Keratinocyte (primary cell): ENCODE results near the gene P2RY8. TPM values are rescaled to one million over a fixed set of nuclear protein-coding genes. Genes with fewer than 3 reads are reported as not detected.

ENCODE experiments used
- DNase-seq: peaks from one replicate; pipeline ENCODE4 v3.0.0-alpha.2; 2011; ENCODE audit warnings: low read depth, missing footprints, low spot score
- FAIRE-seq: peaks from 2 replicates; lab custom pipeline; 2011; peaks lifted over from hg19 to GRCh38; lab: Jason Lieb, UNC
- H2AFZ ChIP-seq: 2 replicates; pipeline ENCODE4 v1.6.0; 2012; ENCODE audit warnings: low read length, control low read depth, inconsistent platforms; ENCODE audit not compliant: control insufficient read depth
- H3K27ac ChIP-seq: 2 replicates; pipeline ENCODE4 v1.5.1; 2011; ENCODE audit warnings: low read length; ENCODE audit not compliant: control insufficient read depth, insufficient read depth
- H3K27me3 ChIP-seq: 3 replicates; pipeline ENCODE4 v1.6.0; 2011; ENCODE audit warnings: low read length; ENCODE audit not compliant: control insufficient read depth, insufficient read depth; ENCODE audit errors: extremely low read depth
- H3K36me3 ChIP-seq, 2 experiments: 2 replicates in 1 of 2; 3 replicates in 1 of 2; pipeline ENCODE4 v1.5.1; 2011; ENCODE audit warnings: low read length in 2 of 2, mild to moderate bottlenecking in 1 of 2; ENCODE audit not compliant: control insufficient read depth in 2 of 2, insufficient read depth in 2 of 2; ENCODE audit errors: extremely low read depth in 1 of 2
- H3K4me1 ChIP-seq: 3 replicates; pipeline ENCODE4 v1.5.1; 2011; ENCODE audit warnings: low read length; ENCODE audit not compliant: control insufficient read depth, insufficient read depth; ENCODE audit errors: extremely low read depth
- H3K4me2 ChIP-seq: 3 replicates; pipeline ENCODE4 v1.6.0; 2011; ENCODE audit warnings: low read depth, low read length; ENCODE audit not compliant: control insufficient read depth, insufficient read depth; ENCODE audit errors: extremely low read depth
- H3K4me3 ChIP-seq, 3 experiments: fragments of 200-600 bp in 1 of 3; sonication (generic) in 1 of 3; 2 replicates in 2 of 3; 3 replicates in 1 of 3; pipeline ENCODE4 v1.5.1; 2011 to 2016; ENCODE audit warnings: low read length in 3 of 3, mild to moderate bottlenecking in 3 of 3, control low read depth in 2 of 3, inconsistent platforms in 1 of 3, low read depth in 1 of 3, mixed read lengths in 1 of 3, mixed run types in 1 of 3, moderate library complexity in 1 of 3; ENCODE audit not compliant: control insufficient read depth in 2 of 3, insufficient read depth in 2 of 3; ENCODE audit errors: extremely low read depth in 1 of 3
- H3K79me2 ChIP-seq: 2 replicates; pipeline ENCODE4 v1.6.0; 2012; ENCODE audit warnings: low read length; ENCODE audit not compliant: control insufficient read depth, insufficient read depth
- H3K9ac ChIP-seq: 3 replicates; pipeline ENCODE4 v1.6.0; 2011; ENCODE audit warnings: low read length; ENCODE audit not compliant: control insufficient read depth, insufficient read depth; ENCODE audit errors: extremely low read depth
- H3K9me1 ChIP-seq: 3 replicates; pipeline ENCODE4 v1.6.0; 2011; ENCODE audit warnings: low read length; ENCODE audit not compliant: control insufficient read depth, insufficient read depth; ENCODE audit errors: extremely low read depth
- H3K9me3 ChIP-seq: 2 replicates; pipeline ENCODE4 v1.5.1; 2012; ENCODE audit warnings: low read depth, low read length; ENCODE audit not compliant: control insufficient read depth
- H4K20me1 ChIP-seq: 3 replicates; pipeline ENCODE4 v1.6.0; 2011; ENCODE audit warnings: low read length; ENCODE audit not compliant: control insufficient read depth, insufficient read depth; ENCODE audit errors: extremely low read depth
- EZH2 ChIP-seq: IDR thresholded peaks from one replicate; pipeline ENCODE4 v1.6.1; 2012; ENCODE audit warnings: inconsistent platforms, mild to moderate bottlenecking, low read length, moderate library complexity
- dilution Hi-C: fragments of 300-500 bp; cut with MboI; formaldehyde crosslinking; loops from one replicate; pipeline ENCODE4 v1.7.0; 2020; ENCODE audit warnings: low sequenced_read_pairs; ENCODE audit not compliant: extremely low pct_ligation_motif_present
- polyA minus RNA-seq, 3 experiments: library from RNA; depleted of rRNA, polyadenylated mRNA; stranded (reverse); fragments of >200 nt; gene quantifications; 1 replicate in 1 of 3; 2 replicates in 1 of 3; 3 replicates in 1 of 3; pipeline ENCODE4 v1.2.3, GENCODE V29; 2011
- polyA plus RNA-seq, 5 experiments: library from polyadenylated mRNA; depleted of rRNA in 3 of 5; stranded (reverse) in 3 of 5; stranded (forward) in 1 of 5; unstranded in 1 of 5; fragments of >200 nt; gene quantifications; 1 replicate in 1 of 5; 2 replicates in 3 of 5; 3 replicates in 1 of 5; pipeline versions ENCODE4 v1.2.1 to v1.2.3, GENCODE V29; 2011 to 2012; ENCODE audit warnings: missing spikeins in 2 of 5, low read depth in 1 of 5, low replicate concordance in 1 of 5
- TF ChIP-seq, protein P1 (sequence below), 3 experiments: IDR thresholded peaks in 1 of 3; conservative IDR thresholded peaks in 1 of 3; optimal IDR thresholded peaks in 1 of 3; 2 replicates in 2 of 3; 3 replicates in 1 of 3; pipeline versions ENCODE3 to v1.5.1; 2011; ENCODE audit warnings: low read length in 3 of 3, mild to moderate bottlenecking in 3 of 3, moderate library complexity in 2 of 3, control low read depth in 1 of 3, inconsistent platforms in 1 of 3; ENCODE audit not compliant: insufficient read depth in 2 of 3; ENCODE audit errors: extremely low read depth in 1 of 3

Gene P2RY8, protein sequence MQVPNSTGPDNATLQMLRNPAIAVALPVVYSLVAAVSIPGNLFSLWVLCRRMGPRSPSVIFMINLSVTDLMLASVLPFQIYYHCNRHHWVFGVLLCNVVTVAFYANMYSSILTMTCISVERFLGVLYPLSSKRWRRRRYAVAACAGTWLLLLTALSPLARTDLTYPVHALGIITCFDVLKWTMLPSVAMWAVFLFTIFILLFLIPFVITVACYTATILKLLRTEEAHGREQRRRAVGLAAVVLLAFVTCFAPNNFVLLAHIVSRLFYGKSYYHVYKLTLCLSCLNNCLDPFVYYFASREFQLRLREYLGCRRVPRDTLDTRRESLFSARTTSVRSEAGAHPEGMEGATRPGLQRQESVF
- not detected in 3 replicates for polyA plus RNA-seq
- not detected for polyA plus RNA-seq (2011; ENCODE audit: low read depth)
- not detected in 2 replicates for polyA plus RNA-seq (2011; cell fraction: cytosol; rRNA removed)
- not detected in 2 replicates for polyA plus RNA-seq (2011; cell fraction: nucleus; rRNA removed)
- polyA plus RNA-seq (2012; ENCODE audit: low replicate concordance): not detected in 2 replicates
- polyA minus RNA-seq: not detected in 3 replicates
- not detected for polyA minus RNA-seq (2011; cell fraction: cytosol; rRNA and poly(A)+ RNA removed)
- not detected in 2 replicates for polyA minus RNA-seq (2011; cell fraction: nucleus; rRNA and poly(A)+ RNA removed)

DNA sequence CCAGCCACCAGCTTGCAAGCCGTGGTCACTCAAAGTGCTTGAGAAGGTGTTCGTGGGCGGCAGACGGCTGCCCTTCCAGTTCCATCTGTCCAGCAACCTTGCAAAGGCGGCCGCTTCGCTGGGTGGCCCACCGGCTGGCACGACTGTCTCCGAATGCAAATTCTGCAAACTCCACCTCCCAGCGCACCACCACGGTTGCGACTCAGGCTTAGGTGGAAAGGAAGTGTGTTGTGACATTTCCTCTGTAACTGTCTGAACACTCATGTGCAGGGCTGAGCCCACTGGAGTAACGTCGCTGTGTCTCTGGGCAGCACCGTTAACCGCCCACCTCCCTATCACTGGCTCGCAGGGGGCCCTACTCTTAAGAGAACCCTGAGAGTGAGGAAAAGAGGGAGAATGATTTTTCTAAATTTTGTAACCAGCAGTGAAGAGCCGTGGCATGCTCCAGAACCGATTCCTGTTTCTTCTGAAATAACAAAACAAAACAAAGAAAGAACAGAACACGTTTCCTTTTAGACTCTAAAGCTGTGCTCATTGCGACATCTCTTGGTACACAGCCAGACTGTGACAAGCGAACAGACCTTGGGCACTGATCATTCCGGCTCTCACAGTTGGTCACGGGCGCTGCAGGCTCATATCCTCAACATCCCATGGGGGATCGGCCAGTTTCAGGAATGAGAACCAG, at the start of gene P2RY8:
P2RY8 (minus strand) TSS at position 155 of the 685 bp plus-strand sequence. CDS start 70,627 bp downstream, outside the sequence.
- Histone ChIP-seq H3K9me1 (no peaks in the 10 kb centered on the region), H3K36me3 (no peaks in the 10 kb centered on the region), H3K27ac (no peak within 1 kb of the TSS), H2AFZ (no peak within 1 kb of the TSS), H3K79me2 (no peaks in the 10 kb centered on the region), H3K4me2 (no peak within 1 kb of the TSS), H3K9me3 (peaks cover 2% of the 10 kb centered on the region), H3K4me1 (no peaks in the 10 kb centered on the region), H3K9ac (no peak within 1 kb of the TSS), H4K20me1 (no peaks in the 10 kb centered on the region), H3K4me3 (no peak within 1 kb of the TSS), H3K27me3 (no peaks in the 10 kb centered on the region)
- no peak for DNase-seq
- TF ChIP-seq, protein P1, sequence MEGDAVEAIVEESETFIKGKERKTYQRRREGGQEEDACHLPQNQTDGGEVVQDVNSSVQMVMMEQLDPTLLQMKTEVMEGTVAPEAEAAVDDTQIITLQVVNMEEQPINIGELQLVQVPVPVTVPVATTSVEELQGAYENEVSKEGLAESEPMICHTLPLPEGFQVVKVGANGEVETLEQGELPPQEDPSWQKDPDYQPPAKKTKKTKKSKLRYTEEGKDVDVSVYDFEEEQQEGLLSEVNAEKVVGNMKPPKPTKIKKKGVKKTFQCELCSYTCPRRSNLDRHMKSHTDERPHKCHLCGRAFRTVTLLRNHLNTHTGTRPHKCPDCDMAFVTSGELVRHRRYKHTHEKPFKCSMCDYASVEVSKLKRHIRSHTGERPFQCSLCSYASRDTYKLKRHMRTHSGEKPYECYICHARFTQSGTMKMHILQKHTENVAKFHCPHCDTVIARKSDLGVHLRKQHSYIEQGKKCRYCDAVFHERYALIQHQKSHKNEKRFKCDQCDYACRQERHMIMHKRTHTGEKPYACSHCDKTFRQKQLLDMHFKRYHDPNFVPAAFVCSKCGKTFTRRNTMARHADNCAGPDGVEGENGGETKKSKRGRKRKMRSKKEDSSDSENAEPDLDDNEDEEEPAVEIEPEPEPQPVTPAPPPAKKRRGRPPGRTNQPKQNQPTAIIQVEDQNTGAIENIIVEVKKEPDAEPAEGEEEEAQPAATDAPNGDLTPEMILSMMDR (optimal IDR thresholded peaks at IDR 0.05 in 1 of 3, IDR thresholded peaks at IDR 0.05 in 1 of 3, conservative IDR thresholded peaks at IDR 0.05 in 1 of 3; ENCODE audit: extremely low read depth in 1 of 3, insufficient read depth in 2 of 3, low read length in 3 of 3): no peak
- TF ChIP-seq EZH2: no peak
- dilution Hi-C loops: no loop called here
- FAIRE-seq: no peak

DNA sequence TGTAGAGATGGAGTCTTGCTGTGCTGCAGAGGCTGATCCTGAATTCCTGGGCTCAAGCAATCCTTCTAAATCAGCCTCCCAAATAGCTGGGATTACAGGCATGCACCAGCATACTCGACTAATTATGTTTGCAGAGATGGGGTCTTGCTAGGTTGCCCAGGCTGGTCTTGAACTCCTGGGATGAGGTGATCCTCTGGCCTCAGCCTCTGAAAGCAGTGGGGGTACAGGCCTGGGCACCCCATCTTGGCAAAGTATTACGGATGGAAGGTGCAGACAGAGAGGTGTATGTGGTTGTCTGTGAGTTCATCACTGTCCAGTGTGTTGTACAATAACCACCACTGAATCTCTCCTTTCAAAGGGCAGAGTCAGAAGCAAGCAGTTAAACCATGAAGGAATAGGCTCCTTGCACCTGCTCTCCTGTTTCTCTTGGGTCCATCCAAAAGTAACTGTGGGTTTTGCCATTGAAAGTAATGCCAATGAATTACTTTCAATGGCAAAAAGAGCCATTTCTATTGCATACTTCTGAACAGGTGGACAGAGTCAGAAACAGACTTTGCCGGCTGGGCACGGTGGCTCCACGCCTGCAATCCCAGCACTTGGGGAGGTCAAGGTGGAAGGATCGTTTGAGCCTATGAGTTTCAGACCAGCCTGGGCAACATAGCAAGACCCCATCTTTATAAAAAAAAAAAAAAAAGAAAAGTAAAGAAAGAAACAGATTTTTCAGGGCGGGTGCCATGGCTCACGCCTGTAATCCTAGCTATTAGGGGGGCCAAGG, 47.4 kb upstream of the P2RY8 start:
- Histone ChIP-seq H2AFZ (no peak overlapping the region), H3K27me3 (no peaks in the 10 kb centered on the region), H3K27ac (no peak overlapping the region), H3K9me3 (no peaks in the 10 kb centered on the region), H3K4me2 (no peak overlapping the region), H3K79me2 (no peaks in the 10 kb centered on the region), H3K4me1 (no peaks in the 10 kb centered on the region), H3K36me3 (no peaks in the 10 kb centered on the region), H3K4me3 (no peak overlapping the region), H4K20me1 (no peaks in the 10 kb centered on the region), H3K9me1 (no peaks in the 10 kb centered on the region), H3K9ac (no peak overlapping the region)
- TF ChIP-seq, protein P1 (optimal IDR thresholded peaks at IDR 0.05 in 1 of 3, IDR thresholded peaks at IDR 0.05 in 1 of 3, conservative IDR thresholded peaks at IDR 0.05 in 1 of 3; ENCODE audit: extremely low read depth in 1 of 3, insufficient read depth in 2 of 3, low read length in 3 of 3): no peak
- TF ChIP-seq EZH2: no peak
- DNase-seq: no peak
- no peak for FAIRE-seq
- dilution Hi-C loops: no loop called here
